Activated CD8-positive, alpha-beta memory T cell treated with anti-CD3 and anti-CD28 coated beads, Interleukin-2, amount 50 U/mL, for 24 hours (primary cell): Measurements from ENCODE around the gene VPS37D.
A peak's percentile ranks its signal among the peaks of the same experiment; 100 is the strongest.
"Not testable (repeated sequence)": the region's sequence is repeated elsewhere in the genome, so short reads cannot be mapped to it uniquely, and the experiment has no call there.

Experiments used
- DNase-seq: peaks from one replicate; pipeline ENCODE4 v3.0.0-alpha.2; 2020; ENCODE audit errors: extremely low read depth

VPS37D gene

DNA sequence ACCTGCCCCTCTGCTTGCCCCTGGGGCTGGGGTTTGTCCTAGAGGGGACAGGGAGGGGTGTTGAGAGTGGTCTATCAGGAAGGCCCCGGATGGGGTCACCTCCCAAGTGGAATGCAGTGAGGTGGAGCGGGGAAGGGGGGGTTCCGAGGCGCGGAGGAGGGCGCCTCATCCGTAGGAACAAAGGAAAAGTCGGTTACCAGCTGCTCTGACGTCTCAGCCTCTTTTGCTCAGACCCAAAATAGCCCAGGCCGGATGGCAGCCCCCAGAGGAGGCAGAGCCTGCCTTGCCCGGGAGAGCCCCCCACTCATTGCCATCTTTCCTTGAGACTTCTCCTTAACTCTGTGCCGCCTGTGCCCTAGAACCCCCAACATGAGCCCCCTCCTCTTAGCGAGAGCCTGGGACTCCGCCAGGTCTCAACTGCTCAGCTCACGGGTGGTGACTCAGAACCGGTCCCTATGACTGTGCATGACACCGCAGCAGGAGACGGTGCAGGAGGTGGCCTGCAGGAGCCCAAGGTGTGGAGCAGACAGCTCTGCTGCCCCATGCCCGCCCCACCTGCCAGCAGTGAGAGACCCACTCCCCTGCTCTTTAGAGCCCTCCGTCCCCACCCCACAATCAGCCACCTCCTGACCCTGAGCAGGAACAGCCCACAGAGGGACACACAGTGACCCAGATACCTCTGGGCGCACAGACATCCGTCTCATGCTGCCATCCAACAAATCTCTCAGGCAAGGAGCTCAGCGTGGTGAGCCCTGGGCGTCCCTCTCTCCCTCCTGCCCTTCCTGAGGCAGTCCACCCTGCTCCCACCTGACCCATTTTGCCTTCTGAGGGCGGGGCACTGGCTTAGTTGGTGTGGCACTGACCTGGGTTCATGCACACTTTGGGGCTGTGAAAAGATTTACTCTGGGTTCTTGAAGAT is 38.8 kb downstream of the VPS37D start:
- no peak for DNase-seq

GRCh38 chr7:73707045-73707631 is 39.5 kb downstream of the VPS37D start:
- DNase-seq = no peak

DNA sequence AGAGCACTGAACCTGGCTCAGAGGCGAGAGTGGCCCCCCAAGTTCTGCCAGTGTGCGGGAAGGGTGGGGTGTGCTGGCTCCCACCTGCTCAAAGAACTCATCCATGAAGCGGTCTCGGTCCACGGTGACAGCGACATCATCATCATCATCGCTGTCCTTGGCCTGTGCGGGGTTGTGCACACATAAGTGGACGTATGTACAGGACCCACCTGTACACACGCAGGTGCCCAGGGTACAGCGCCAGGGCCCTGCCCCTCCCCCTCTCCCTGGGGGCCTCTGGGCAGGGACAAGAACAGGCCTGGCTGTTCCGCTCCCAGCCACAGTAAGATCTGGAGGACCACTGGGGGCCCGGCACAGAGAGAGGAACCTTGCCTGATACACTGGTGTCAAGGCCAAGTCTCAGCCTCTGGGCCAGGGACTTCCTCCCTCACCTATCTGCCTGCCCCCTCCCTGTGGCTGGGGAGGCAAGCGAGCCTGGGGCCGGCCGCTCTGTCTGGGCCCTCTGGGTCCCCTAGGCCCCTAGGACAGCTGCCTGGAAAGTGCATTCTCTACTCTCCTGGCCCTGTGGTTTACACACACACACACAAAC is 41.4 kb downstream of the VPS37D start:
- DNase-seq = no peak

GRCh38 chr7:73712773-73713172 is 45.1 kb downstream of the VPS37D start:
- DNase-seq = no peak

GRCh38 chr7:73713319-73713718 is 45.7 kb downstream of the VPS37D start:
- DNase-seq = not testable (repeated sequence)

DNA sequence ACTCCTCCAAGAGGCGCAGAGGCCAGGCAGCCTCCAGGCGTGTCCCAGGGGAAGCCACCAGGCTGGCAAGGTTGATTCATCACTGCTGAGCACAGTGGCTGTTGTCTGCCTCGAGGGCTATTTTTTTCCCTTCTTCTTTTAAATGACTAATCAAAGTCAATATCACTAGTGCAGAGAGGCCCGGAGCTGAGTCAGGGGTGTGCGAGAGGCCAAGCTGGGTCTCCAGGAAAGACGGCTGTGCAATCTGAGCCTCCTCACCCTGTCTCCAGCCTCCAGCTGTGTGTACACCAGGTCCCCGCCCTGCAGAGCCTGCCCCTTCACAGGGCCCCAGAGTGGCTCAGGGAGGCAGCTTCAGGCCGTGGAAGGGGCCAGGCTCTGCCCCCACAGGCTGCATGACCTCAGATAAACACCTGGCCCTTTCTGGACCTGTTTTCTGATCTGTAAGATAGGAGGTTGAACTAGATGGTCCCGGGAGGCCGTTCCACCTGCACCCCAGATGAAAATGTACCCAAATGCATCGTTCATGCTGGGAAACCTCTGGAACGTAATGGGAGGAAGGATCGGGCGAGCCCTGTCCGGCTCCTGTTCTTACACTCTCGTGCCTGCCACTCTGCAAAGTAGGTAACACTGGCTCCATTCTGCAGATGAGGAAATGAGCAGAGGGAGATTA is 48.2 kb downstream of the VPS37D start:
- no peak for DNase-seq

DNA sequence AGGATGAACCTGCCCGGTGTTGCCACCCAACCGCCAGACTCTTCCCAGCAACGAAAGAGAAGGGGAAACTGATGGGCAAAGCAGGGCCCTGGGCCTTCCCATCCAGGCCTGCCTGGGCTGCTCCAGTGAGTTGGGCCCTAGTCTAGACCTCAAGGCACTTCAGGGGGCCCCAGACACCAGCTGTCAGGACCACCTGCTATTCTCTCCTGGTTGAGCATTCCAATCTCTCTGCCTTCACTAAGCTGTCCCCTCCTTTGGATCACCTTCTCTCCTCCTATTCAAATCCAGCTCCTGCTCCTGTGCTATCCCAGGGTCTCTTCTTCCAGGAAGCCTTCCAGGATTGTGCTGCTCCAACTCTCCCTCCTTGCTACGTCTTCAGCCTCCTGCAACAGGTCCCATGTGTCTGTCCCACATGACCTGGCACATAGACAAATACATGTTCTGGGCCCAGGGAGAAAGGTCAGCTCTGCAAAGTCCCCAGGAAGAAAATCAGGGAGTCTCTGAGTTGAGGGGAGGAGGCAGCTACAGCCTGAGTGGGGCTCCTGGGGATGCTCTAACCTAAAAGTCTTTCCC is 48.8 kb downstream of the VPS37D start:
- no peak for DNase-seq

DNA sequence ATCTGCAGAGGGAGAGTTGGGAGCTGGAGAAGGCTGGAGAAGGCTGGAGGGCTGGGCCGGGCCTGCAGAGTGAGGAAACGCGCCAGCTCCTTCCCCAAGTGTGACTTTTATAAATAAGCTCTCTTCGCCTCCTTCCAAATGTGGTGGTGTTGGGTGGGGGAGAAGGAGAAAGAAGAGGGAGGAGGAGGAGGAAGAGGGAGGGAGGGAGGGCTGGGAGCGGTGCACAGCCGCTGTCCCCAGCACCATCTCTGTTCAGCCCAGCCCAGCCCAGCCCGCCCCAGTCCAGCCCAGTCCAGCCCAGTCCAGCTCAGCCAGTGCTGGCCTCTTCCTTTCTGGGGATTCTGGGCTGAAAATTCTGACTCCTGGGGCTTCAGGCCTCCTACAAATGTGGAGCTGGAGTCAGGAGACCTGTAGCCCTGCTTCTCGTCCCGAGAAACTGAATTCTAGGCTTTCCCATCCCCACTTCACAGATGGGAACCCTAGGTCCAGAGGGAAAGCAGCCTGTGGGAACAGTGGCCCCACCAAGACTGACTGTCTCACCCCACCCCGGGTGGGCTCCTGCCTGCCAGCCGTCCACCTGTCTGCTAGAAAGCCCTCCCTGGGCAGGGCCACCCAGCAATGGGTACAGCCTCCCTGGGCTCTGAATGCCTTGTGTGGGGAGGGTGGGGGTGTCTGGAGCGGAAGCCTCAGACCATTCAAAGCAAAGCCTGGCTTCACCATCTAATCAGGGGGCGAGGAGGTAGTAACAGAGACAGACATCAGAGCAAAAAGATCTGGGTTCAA is 49.6 kb downstream of the VPS37D start:
- no peak for DNase-seq

DNA sequence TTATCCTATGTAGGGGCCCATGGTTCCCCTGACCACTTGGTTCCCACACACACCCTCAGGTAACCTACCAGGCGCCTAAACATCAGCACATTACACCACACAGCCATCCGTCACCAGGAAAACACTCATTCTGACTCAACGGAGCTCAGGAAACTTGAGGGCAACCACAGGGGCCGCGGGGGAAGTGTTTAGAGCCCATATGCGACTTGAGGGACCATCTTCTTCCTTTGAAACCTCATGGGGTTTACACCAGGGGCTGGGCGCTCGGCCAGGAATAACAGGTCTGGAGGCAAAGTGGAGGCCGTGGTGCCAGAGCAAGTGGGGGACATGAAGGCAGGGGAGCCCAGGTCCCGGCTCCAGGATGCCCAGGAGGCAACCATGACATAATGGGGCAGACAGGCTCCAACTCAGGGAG is 50.4 kb downstream of the VPS37D start:
- peak; percentile 66 for DNase-seq

- no peak for DNase-seq
Observed at GRCh38 chr7:73718438-73718881, 50.8 kb downstream of the VPS37D start.

GRCh38 chr7:73718905-73719805 is 51.5 kb downstream of the VPS37D start, which contains the start of gene STX1A:
TSS of gene STX1A (minus strand) at chr7:73719669. CDS start at chr7:73719631, 38 bp downstream.
- no peak for DNase-seq

- DNase-seq = no peak
Observed at GRCh38 chr7:73719806-73720169, 52.2 kb downstream of the VPS37D start.

DNA sequence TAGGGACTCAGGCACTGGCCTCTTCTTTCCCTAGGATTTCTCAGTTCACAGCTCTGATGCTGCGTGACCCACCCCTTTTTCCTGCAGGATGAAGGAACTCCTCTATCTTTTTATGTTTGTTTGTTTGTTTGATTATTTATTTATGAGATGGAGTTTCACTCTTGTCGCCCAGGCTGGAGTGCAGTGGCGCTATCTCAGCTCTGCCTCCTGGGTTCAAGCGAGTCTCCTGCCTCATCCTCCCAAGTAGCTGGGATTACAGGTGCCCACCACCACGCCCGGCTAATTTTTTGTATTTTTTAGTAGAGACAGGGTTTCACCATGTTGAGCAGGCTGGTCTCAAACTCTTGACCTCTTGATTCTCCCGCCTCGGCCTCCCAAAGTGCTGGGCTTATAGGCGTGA is 52.8 kb downstream of the VPS37D start:
- DNase-seq = not testable (repeated sequence)

- no peak for DNase-seq
Observed at GRCh38 chr7:73721377-73721817, 53.8 kb downstream of the VPS37D start.
